ENCODE measurements around the gene ZFP90.

DNA sequence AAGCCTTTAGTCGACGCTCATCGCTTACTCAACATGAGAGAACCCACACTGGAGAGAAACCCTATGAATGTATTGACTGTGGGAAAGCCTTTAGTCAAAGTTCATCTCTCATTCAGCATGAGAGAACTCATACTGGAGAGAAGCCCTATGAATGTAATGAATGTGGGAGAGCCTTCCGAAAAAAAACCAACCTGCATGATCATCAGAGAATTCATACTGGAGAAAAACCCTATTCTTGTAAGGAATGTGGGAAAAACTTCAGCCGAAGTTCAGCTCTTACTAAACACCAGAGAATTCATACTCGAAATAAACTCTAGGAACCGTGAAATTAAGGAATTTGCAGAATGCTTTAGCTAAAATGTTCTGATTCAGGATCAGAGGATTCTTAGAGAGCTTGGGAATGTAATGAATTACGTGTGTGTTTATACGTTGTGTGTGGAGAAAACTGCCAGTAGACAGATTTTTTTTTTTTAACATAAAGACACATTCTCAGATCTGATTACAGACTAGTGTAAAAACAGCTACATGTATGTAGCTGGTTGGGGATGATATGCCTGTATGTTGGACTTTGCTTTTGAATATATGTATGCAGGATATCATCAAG lies 25.4 kb downstream of the ZFP90 start:
- TF ChIP-seq, protein P1, sequence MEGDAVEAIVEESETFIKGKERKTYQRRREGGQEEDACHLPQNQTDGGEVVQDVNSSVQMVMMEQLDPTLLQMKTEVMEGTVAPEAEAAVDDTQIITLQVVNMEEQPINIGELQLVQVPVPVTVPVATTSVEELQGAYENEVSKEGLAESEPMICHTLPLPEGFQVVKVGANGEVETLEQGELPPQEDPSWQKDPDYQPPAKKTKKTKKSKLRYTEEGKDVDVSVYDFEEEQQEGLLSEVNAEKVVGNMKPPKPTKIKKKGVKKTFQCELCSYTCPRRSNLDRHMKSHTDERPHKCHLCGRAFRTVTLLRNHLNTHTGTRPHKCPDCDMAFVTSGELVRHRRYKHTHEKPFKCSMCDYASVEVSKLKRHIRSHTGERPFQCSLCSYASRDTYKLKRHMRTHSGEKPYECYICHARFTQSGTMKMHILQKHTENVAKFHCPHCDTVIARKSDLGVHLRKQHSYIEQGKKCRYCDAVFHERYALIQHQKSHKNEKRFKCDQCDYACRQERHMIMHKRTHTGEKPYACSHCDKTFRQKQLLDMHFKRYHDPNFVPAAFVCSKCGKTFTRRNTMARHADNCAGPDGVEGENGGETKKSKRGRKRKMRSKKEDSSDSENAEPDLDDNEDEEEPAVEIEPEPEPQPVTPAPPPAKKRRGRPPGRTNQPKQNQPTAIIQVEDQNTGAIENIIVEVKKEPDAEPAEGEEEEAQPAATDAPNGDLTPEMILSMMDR (conservative IDR thresholded peaks at IDR 0.05), result no peak
- no peak for TF ChIP-seq ZFX (IDR thresholded peaks at IDR 0.05)
